Nephron (organoid): ENCODE data around the gene TSPAN15.

Experiments used
- H3K27ac Mint-ChIP-seq, 3 experiments: 2 replicates each; pipeline ENCODE4 v1.8.0; 2020; ENCODE audit warnings: mixed read lengths in 3 of 3, mild to moderate bottlenecking in 2 of 3, moderate library complexity in 1 of 3
- H3K27me3 Mint-ChIP-seq: 2 replicates; pipeline ENCODE4 v1.8.0; 2021; ENCODE audit warnings: low read depth, mild to moderate bottlenecking, moderate library complexity, mixed read lengths
- H3K36me3 Mint-ChIP-seq: 2 replicates; pipeline ENCODE4 v1.8.0; 2020; ENCODE audit warnings: low read depth, mixed read lengths
- H3K4me1 Mint-ChIP-seq: 2 replicates; pipeline ENCODE4 v1.8.0; 2020; ENCODE audit warnings: mixed read lengths
- H3K4me3 Mint-ChIP-seq, 3 experiments: 2 replicates each; pipeline ENCODE4 v1.8.0; 2020; ENCODE audit warnings: mild to moderate bottlenecking in 3 of 3, mixed read lengths in 3 of 3, moderate library complexity in 2 of 3
- H3K9me3 Mint-ChIP-seq: 2 replicates; pipeline ENCODE4 v1.8.0; 2020; ENCODE audit warnings: mixed read lengths
- CTCF ChIP-seq, 3 experiments: fragments of 200-600 bp; sonication (generic); IDR thresholded peaks; one replicate each; pipeline ENCODE4 v1.5.0; 2021; ENCODE audit warnings: antibody characterized with exemption in 3 of 3; ENCODE audit not compliant: unreplicated experiment in 3 of 3

TSPAN15 gene

DNA sequence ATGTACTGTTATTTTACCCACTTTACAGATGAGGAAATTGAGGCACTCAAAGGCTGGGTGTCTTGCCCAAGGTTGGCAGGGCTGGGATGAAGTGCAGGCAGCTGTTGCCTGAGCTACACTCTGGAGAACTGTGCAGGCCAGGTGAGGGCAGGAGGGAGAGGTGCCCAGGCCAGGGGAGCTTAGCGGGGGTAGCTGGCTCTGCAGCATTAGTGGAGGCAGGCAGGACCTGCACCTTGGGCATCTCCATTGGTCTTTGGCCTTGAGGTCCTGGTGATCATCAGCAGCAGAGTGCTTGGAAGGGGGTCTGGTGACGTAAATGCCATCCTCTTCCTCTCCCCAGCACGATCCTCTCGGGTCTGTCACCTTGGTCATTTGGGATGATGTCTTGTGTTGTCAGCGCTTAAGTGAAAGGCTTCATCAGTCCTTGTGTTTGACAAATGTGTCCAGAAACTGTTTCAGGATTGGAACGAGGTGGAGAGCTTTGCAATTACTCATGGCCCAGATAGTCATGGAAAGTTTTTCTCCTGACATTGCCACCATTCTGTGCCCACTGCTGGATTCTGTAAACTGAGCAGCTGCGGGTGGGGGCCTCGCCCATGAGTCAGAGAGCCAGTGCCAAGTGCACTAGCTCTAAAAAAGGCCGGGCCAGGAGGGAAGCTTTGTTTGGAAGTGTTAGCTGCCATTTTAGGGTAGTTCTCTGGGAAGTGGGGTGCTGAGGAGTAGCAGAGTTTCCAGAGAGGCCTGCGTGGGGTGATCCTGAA is 47.6 kb downstream of the TSPAN15 start:
- no peak for TF ChIP-seq CTCF (IDR thresholded peaks at IDR 0.05; ENCODE audit: unreplicated experiment in 3 of 3)
- Mint-ChIP-seq H3K27ac (no peak overlapping the region), H3K36me3 (no peaks in the 10 kb centered on the region), H3K9me3 (no peaks in the 10 kb centered on the region), H3K27me3 (peaks cover 7% of the 10 kb centered on the region), H3K4me1 (peaks cover 51% of the 10 kb centered on the region), H3K4me3 (no peak overlapping the region)

GRCh38 chr10:69499726-69500689 is 48.7 kb downstream of the TSPAN15 start:
- no peaks in the 10 kb centered on the region for H3K9me3 Mint-ChIP-seq
- H3K36me3 Mint-ChIP-seq = no peaks in the 10 kb centered on the region
- peaks cover 40% of the 10 kb centered on the region for H3K4me1 Mint-ChIP-seq
- H3K27ac Mint-ChIP-seq = no peak overlapping the region
- peaks cover 7% of the 10 kb centered on the region for H3K27me3 Mint-ChIP-seq
- no peak for TF ChIP-seq CTCF (IDR thresholded peaks at IDR 0.05; ENCODE audit: unreplicated experiment in 3 of 3)
- no peak overlapping the region for H3K4me3 Mint-ChIP-seq

DNA sequence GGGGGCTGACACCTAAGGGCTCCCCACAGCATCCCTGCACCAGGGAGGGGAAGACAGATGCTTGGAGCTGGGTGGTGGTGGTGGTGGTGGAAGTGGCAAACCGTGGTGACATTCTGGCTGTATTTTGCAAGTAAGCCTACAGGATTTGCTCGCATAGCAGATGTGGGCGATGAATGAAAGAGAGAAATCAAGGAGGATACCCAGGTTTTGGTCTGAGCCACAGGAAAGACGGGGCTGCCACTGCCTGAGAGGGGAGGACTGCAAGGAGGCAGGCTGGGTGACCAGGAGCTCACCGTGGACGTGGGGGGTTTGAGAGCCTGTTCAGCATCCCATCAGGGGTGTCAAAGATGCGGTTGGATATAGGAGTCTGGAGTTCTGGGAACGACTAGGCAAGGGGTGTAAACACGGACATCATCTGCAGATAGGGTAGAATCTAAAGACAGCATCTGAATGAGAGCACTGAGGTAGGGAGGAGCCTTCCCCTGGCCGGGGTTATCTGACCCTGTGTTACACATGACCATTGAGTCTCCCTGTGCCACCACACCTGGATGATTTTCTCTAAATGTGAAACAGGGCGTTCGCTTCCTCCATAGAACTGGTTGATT is 49.7 kb downstream of the TSPAN15 start:
- peaks cover 9% of the 10 kb centered on the region for H3K27me3 Mint-ChIP-seq
- no peaks in the 10 kb centered on the region for H3K9me3 Mint-ChIP-seq
- no peak overlapping the region for H3K27ac Mint-ChIP-seq
- H3K4me3 Mint-ChIP-seq = no peak overlapping the region
- TF ChIP-seq CTCF (IDR thresholded peaks at IDR 0.05; ENCODE audit: unreplicated experiment in 3 of 3) = no peak
- peaks cover 40% of the 10 kb centered on the region for H3K4me1 Mint-ChIP-seq
- H3K36me3 Mint-ChIP-seq = no peaks in the 10 kb centered on the region

- Mint-ChIP-seq H3K4me1 (peaks cover 36% of the 10 kb centered on the region), H3K9me3 (no peaks in the 10 kb centered on the region), H3K4me3 (no peak overlapping the region), H3K36me3 (no peaks in the 10 kb centered on the region), H3K27ac (no peak overlapping the region), H3K27me3 (peaks cover 14% of the 10 kb centered on the region)
- TF ChIP-seq CTCF (IDR thresholded peaks at IDR 0.05; ENCODE audit: unreplicated experiment in 3 of 3) = no peak
These were observed 50.4 kb downstream of the TSPAN15 start for GRCh38 chr10:69501657-69502056.

- no peaks in the 10 kb centered on the region for H3K36me3 Mint-ChIP-seq
- H3K27ac Mint-ChIP-seq = no peak overlapping the region
- no peaks in the 10 kb centered on the region for H3K9me3 Mint-ChIP-seq
- H3K27me3 Mint-ChIP-seq = peaks cover 14% of the 10 kb centered on the region
- H3K4me1 Mint-ChIP-seq = peaks cover 28% of the 10 kb centered on the region
- H3K4me3 Mint-ChIP-seq = no peak overlapping the region
- TF ChIP-seq CTCF (IDR thresholded peaks at IDR 0.05; ENCODE audit: unreplicated experiment in 3 of 3) = no peak
These were observed 51.3 kb downstream of the TSPAN15 start for GRCh38 chr10:69502589-69502988.
